GM12878 (cell line): ENCODE results near the gene TRIP12. TPM values are rescaled to one million over a fixed set of nuclear protein-coding genes. Genes with fewer than 3 reads are reported as not detected.

Experiments
- ATAC-seq: fragments of 200-7000 bp; cut with Tn5 transposase; 3 replicates; pipeline ENCODE4 v1.9.1; 2020; ENCODE audit warnings: mild to moderate bottlenecking, moderate library complexity
- BruUV-seq: library from RNA; stranded (reverse); fragments of 400-500 nt; replicated peaks from 2 replicates; lab custom pipeline; 2021; lab: Mats Ljungman, UMichigan
- CTCF ChIA-PET: fragments of 300-600 bp; sonication (Branson Sonifier 250); formaldehyde crosslinking; extraction: SDS; loops from one replicate; lab custom pipeline; 2021; ENCODE audit warnings: inconsistent platforms; lab: Yijun Ruan, JAX
- POLR2A ChIA-PET: fragments of 350-600 bp; formaldehyde crosslinking; extraction: SDS; loops from one replicate; lab custom pipeline; 2021; ENCODE audit warnings: inconsistent platforms; lab: Charles Lee
- RAD21 ChIA-PET: fragments of 300-600 bp; sonication (Branson Sonifier 250); formaldehyde crosslinking; loops from one replicate; lab custom pipeline; 2023; ENCODE audit warnings: antibody characterized with exemption; ENCODE audit not compliant: unreplicated experiment; lab: Charles Lee
- SMC1A ChIA-PET: fragments of 300-600 bp; sonication (Branson Sonifier 250); formaldehyde crosslinking; loops from one replicate; lab custom pipeline; 2023; ENCODE audit not compliant: unreplicated experiment, uncharacterized antibody; lab: Charles Lee
- DNase-seq: peaks from one replicate; pipeline ENCODE4 v3.0.0-alpha.2; 2011; ENCODE audit warnings: low read depth, low spot score
- FAIRE-seq: peaks from 3 replicates; lab custom pipeline; 2011; peaks lifted over from hg19 to GRCh38; lab: Jason Lieb, UNC
- H2AFZ ChIP-seq: 2 replicates; pipeline ENCODE4 v1.6.0; 2011; ENCODE audit warnings: low read depth, low read length, control low read depth; ENCODE audit not compliant: control insufficient read depth
- H3K27ac ChIP-seq: 2 replicates; pipeline ENCODE4 v1.5.1; 2011; ENCODE audit warnings: control low read depth; ENCODE audit not compliant: control insufficient read depth, insufficient read depth
- H3K27me3 ChIP-seq, 2 experiments: replicated peaks in 1 of 2; 2 replicates each; pipeline versions ENCODE4 v1.6.0 to v1.6.1; 2011; ENCODE audit warnings: low read length in 1 of 2; ENCODE audit not compliant: control insufficient read depth in 2 of 2, insufficient read depth in 2 of 2
- H3K36me3 ChIP-seq, 2 experiments: 2 replicates each; pipeline ENCODE4 v1.5.1; 2011; ENCODE audit warnings: low read length in 1 of 2; ENCODE audit not compliant: control insufficient read depth in 2 of 2, insufficient read depth in 2 of 2
- H3K4me1 ChIP-seq: 2 replicates; pipeline ENCODE4 v1.6.1; 2011; ENCODE audit warnings: mild to moderate bottlenecking, low read length, moderate library complexity, mixed read lengths; ENCODE audit not compliant: control insufficient read depth, insufficient read depth
- H3K4me2 ChIP-seq: 2 replicates; pipeline ENCODE4 v1.6.0; 2011; ENCODE audit warnings: control low read depth; ENCODE audit not compliant: control insufficient read depth, insufficient read depth
- H3K4me3 ChIP-seq: fragments of 200-600 bp; sonication (generic); 2 replicates; pipeline ENCODE4 v1.5.1; 2016
- H3K79me2 ChIP-seq: 2 replicates; pipeline ENCODE4 v1.6.0; 2011; ENCODE audit warnings: low read length; ENCODE audit not compliant: control insufficient read depth, insufficient read depth
- H3K9ac ChIP-seq: 2 replicates; pipeline ENCODE4 v1.8.0; 2011; ENCODE audit warnings: low read length, control low read depth, mixed read lengths; ENCODE audit not compliant: control insufficient read depth, insufficient read depth
- H3K9me3 ChIP-seq: replicated peaks from 3 replicates; pipeline ENCODE4 v1.5.1; 2011; ENCODE audit warnings: mild to moderate bottlenecking, low read length; ENCODE audit not compliant: control insufficient read depth, insufficient read depth
- H4K20me1 ChIP-seq: 2 replicates; pipeline ENCODE4 v1.6.0; 2011; ENCODE audit not compliant: control insufficient read depth, insufficient read depth
- CUX1 ChIP-seq: IDR thresholded peaks from 2 replicates; pipeline ENCODE4 v1.6.1; 2012; ENCODE audit warnings: improper control_type of control experiment, low read depth, low read length; ENCODE audit not compliant: insufficient replicate concordance
- HCFC1 ChIP-seq: fragments of 150-350 bp; IDR thresholded peaks from 2 replicates; pipeline ENCODE4 v1.6.1; 2014; ENCODE audit warnings: low read length
- HDAC2 ChIP-seq: fragments of 200-600 bp; sonication (generic); IDR thresholded peaks from 2 replicates; pipeline ENCODE4 v1.6.1; 2017
- HDGF ChIP-seq: fragments of 450-650 bp; IDR thresholded peaks from 2 replicates; pipeline ENCODE4 v1.6.1; 2016; ENCODE audit warnings: antibody characterized with exemption
- IRF3 ChIP-seq: fragments of 450-650 bp; IDR thresholded peaks from 2 replicates; pipeline ENCODE4 v1.6.1; 2014; ENCODE audit warnings: mild to moderate bottlenecking
- JUND ChIP-seq: IDR thresholded peaks from 2 replicates; pipeline ENCODE4 v1.6.1; 2012; ENCODE audit warnings: low read depth, mild to moderate bottlenecking, low read length, improper control_type of control experiment, moderate library complexity
- KDM1A ChIP-seq: fragments of 200-600 bp; sonication (generic); IDR thresholded peaks from 2 replicates; pipeline ENCODE4 v1.6.1; 2016; ENCODE audit warnings: borderline replicate concordance
- MEF2B ChIP-seq: fragments of 450-650 bp; IDR thresholded peaks from 2 replicates; pipeline ENCODE4 v1.6.1; 2018; ENCODE audit warnings: mild to moderate bottlenecking, moderate library complexity; ENCODE audit not compliant: partially characterized antibody, poor library complexity, severe bottlenecking
- NR2F1 ChIP-seq: fragments of 450-650 bp; conservative IDR thresholded peaks from 2 replicates; pipeline ENCODE4 v1.6.1; 2017; ENCODE audit warnings: mild to moderate bottlenecking
- RELA ChIP-seq: fragments of 450-650 bp; IDR thresholded peaks from 2 replicates; pipeline ENCODE4 v1.8.0; 2014; ENCODE audit warnings: borderline replicate concordance; ENCODE audit not compliant: partially characterized antibody
- SPI1 ChIP-seq: IDR thresholded peaks from 2 replicates; pipeline ENCODE4 v1.6.1; 2011; ENCODE audit warnings: low read depth, mild to moderate bottlenecking, low read length, moderate library complexity, borderline replicate concordance; ENCODE audit not compliant: insufficient read depth
- TCF7 ChIP-seq: IDR thresholded peaks from 2 replicates; pipeline ENCODE4 v1.6.1; 2014; ENCODE audit warnings: antibody characterized with exemption, borderline replicate concordance
- ZBED1 ChIP-seq: IDR thresholded peaks from 2 replicates; pipeline ENCODE4 v1.6.1; 2016; ENCODE audit warnings: borderline replicate concordance
- WGBS: methylation state at CpG from one replicate; pipeline ENCODE4 v1.1.6; 2016; ENCODE audit warnings: low lambda C conversion rate; ENCODE audit not compliant: insufficient replicate concordance, insufficient coverage; ENCODE audit errors: missing lambda C conversion rate; 5-methylcytosine and 5-hydroxymethylcytosine counted together
- in situ Hi-C: fragments of 300-500 bp; cut with MboI; formaldehyde crosslinking; loops from 9 replicates; pipeline ENCODE4 v1.14.3; 2018; ENCODE audit warnings: mixed read lengths
- intact Hi-C: fragments of 100-400 bp; cut with micrococcal nuclease; formaldehyde crosslinking; loops from one replicate; pipeline ENCODE4 v1.14.2; 2022; ENCODE audit not compliant: unreplicated experiment
- polyA plus RNA-seq, 11 experiments: library from polyadenylated mRNA; depleted of rRNA in 4 of 11; unstranded in 6 of 11; stranded (reverse) in 5 of 11; fragments of >200 nt; fragmentation: Nextera tagmentation in 4 of 11; fragmentation: Illumina TruSeq in 1 of 11; extraction: Ambion mirVana in 4 of 11; extraction: Trizol in 1 of 11; gene quantifications; 1 replicate in 1 of 11; 2 replicates in 10 of 11; pipeline versions ENCODE4 v1.2.1 to v1.2.3, GENCODE V29; 2011 to 2016; ENCODE audit warnings: inconsistent platforms in 2 of 11, missing spikeins in 2 of 11, low read depth in 1 of 11
- total RNA-seq, 4 experiments: library from RNA; depleted of rRNA in 3 of 4; stranded (reverse); fragments of >200 nt in 3 of 4; fragmentation: Illumina TruSeq in 1 of 4; extraction: Trizol in 1 of 4; gene quantifications; 2 replicates each; pipeline versions ENCODE4 v1.2.1 to v1.2.3, GENCODE V29; 2013 to 2021

TRIP12 gene
- total and polyA plus RNA-seq, 10 of the 15 experiments (the other 5 are each of a cell fraction or from before 2014, with no cell fraction given), result 23.1 to 207 (median 97.0) TPM

GRCh38 chr2:229875549-229875948 is 46.3 kb downstream of the TRIP12 start:
- in situ Hi-C loops, result no loop called here
- Histone ChIP-seq H2AFZ (no peak overlapping the region), H3K9me3 (no peaks in the 10 kb centered on the region)
- WGBS, result 40% methylated on average over 2 of the region's 2 CpGs
- CTCF ChIA-PET, result interaction anchor here (0.7 to 2.1 kb wide), 7 partner anchors 12 to 95 kb away, joined by 3 to 7 read pairs (median 3); no protein-coding TSS in a partner anchor
- TF ChIP-seq NR2F1, result no peak
- no peak for TF ChIP-seq JUND
- TF ChIP-seq MEF2B, result no peak
- no peak for TF ChIP-seq TCF7
- TF ChIP-seq RELA, result no peak
- no peak for TF ChIP-seq HDAC2
- no peak for TF ChIP-seq ZBED1
- TF ChIP-seq KDM1A, result no peak
- no peak for TF ChIP-seq SPI1
- TF ChIP-seq CUX1, result no peak
- TF ChIP-seq HDGF, result no peak
- TF ChIP-seq HCFC1, result no peak
- no peak for TF ChIP-seq IRF3
- TF ChIP-seq, all 136 proteins: peak for 0
- ATAC-seq, result no peak
- Histone ChIP-seq H3K27me3 (no peaks in the 10 kb centered on the region), H3K79me2 (peaks cover 33% of the 10 kb centered on the region), H3K4me1 (peaks cover 11% of the 10 kb centered on the region; the same call in 1 of the 2 replicates), H4K20me1 (no peaks in the 10 kb centered on the region), H3K4me3 (no peak overlapping the region), H3K9ac (no peak overlapping the region), H3K4me2 (no peak overlapping the region), H3K27ac (no peak overlapping the region), H3K36me3 (peaks cover 7 to 23% of the 10 kb centered on the region in 2 experiments)
- RAD21 ChIA-PET, result no interaction called here
- SMC1A ChIA-PET, result interaction anchor here (0.9 to 2.0 kb wide), 7 partner anchors 9 to 77 kb away, joined by 3 to 5 read pairs (median 3); partner anchors contain the start of genes FBXO36 and TRIP12
- intact Hi-C loops, result no loop called here
- POLR2A ChIA-PET, result interaction anchor here (1.1 kb wide), 1 partner anchor 13 kb away, joined by 3 read pairs; no protein-coding TSS in a partner anchor
- DNase-seq, result no peak
- FAIRE-seq, result no peak
- BruUV-seq, result no TSS peak
